Suppressor macrophage treated with lipopolysaccharide for 1 hour (primary cell): ENCODE results near the gene NTPCR.

Experiments used
- DNase-seq, 3 donors: peaks; one replicate each; pipeline ENCODE4 v3.0.0-alpha.2; 2020 to 2022

NTPCR gene

DNA sequence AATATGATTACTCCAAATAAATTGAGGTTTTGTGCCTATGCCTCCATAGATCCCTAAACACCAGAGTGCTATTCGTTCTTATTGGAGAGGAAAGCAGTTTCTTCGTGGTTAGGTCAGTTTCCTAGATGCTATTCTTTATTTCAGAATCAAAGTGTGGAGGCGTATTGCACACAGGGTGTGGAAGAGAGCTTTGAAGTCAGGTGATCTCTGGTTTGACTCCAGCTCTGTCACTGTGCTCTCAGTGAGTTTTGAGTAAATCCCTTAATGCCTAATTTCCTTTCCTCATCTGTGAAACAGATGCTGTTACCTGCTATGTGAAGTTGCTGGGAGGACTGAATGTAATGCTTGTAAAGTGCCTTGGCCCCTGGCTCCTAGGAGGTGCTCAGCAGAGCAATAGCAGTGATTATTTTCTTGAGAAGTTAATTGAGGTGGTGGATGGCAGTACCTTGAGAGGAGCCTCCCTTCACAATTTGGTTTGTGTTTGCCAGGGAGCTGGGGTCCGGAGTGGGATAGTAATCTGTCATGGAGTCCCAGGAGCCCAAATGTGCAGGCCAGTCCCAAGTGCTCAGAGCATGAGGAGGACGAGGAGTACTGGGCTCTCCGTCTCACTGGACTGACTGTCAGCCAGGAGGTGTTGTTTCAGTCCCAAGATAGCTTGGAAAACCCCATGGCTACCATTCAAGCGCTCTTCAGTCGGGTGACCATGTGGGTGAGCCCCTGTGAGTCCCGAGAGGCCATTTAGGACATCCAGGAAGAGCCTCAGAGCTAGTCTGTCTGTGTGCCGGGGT, 14.9 kb downstream of the NTPCR start:
- DNase-seq: peak in 1 of 3 donors; percentile 24

DNA sequence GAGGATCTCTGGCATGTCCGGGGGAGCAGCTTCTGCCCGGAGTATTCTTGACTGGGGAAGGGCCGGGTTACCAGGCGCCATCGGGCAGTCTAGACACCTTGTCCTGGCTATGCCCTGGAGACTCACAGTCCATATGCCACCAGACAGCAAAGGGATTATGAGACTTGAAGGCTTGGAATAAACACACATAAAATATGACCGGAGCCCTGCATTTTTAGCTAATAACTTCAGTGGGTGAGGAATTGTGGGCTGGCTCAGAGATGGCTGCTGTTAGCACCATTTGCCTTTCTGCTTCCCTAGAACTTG, 15.5 kb downstream of the NTPCR start:
- DNase-seq: no peak

DNA sequence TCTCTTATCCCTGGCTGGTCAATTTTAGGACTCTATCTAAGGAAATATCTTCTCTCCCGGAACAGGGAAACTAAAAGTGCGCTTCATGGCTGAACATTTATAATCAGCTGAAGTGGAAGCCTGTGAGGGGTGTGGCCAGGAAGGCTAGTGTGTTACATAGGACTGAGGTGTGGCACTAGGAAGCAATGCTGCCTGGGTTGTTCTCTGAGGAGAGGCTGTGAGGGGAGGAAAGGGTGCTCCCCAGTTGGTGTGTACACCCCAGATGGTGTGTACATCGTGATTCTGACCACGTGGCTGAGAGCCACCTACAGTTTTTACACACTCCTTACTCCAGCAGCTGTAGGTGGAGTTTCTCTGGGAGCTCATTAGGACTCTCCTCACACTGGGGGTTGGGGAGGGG, 16.3 kb downstream of the NTPCR start:
- DNase-seq: no peak

DNA sequence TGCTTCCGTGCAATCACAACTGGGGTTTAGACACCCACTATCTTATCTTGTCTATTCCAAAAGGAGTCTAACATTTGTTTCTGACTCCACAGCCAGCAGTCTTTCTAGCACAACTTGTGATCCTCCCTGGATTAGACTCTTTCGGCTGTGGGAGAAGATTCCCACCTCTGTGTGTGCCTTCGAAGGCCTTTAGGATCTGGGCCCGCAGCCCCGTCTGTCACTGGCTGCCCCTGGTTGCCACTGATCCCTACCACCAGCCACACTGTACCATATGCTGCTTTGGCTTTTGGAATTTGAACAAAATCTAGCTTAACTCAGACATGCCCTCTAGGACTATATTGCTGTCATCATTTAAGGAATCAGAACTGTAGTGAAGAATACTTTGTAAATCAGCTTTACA, 18.0 kb downstream of the NTPCR start:
- DNase-seq: no peak

DNA sequence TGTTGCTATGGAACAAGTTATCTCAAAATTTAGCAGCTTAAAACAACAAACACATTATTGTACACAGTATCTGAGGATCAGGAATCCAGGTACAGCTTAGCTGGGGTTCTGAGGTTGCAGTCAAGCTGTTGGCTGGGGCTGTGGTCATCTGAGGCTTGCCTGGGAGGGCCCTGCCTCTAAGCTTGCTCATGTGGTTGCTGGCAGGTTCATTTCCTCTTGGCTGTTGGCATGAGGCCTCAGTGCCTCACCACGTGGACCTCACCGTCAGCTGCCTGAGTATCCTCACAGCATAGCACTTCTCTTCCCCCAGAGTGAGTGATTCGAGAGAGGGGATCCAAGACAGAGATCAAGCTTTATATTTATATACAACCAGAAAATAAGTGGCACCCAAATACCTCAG, 18.6 kb downstream of the NTPCR start:
- peak in 2 of 3 donors; percentile 29 to 31 for DNase-seq

DNA sequence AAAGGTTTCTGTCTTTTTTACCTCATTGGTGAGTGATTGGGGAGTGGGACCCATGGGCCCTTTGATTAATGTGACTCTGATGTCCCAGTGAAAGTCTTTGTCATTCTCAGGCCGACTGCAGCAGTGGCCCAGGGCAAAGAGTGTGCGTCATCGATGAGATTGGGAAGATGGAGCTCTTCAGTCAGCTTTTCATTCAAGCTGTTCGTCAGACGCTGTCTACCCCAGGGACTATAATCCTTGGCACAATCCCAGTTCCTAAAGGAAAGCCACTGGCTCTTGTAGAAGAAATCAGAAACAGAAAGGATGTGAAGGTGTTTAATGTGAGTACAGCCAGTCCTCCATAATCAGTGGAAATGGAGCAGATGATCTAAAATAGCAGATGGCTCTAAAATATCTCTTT, 19.4 kb downstream of the NTPCR start:
- no peak for DNase-seq

DNA sequence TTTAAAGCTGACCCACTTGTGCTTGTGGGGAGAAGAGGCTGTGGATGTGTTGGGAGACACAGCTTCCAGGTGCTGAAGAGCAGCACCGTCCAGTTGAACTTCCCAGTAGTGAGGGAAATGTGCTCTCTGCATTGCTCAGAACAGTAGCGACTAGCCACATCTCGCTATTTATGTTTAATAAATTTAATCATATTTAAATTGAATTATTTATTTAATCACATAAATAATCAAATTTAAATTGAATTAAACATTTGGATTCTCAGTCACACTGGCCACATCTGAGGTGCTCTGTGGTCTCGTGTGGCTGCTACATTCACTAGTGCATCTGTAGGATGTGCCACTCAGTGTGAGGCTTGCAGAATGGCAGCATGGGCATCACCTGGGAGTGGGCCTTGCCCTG, 20.1 kb downstream of the NTPCR start:
- DNase-seq: no peak

DNA sequence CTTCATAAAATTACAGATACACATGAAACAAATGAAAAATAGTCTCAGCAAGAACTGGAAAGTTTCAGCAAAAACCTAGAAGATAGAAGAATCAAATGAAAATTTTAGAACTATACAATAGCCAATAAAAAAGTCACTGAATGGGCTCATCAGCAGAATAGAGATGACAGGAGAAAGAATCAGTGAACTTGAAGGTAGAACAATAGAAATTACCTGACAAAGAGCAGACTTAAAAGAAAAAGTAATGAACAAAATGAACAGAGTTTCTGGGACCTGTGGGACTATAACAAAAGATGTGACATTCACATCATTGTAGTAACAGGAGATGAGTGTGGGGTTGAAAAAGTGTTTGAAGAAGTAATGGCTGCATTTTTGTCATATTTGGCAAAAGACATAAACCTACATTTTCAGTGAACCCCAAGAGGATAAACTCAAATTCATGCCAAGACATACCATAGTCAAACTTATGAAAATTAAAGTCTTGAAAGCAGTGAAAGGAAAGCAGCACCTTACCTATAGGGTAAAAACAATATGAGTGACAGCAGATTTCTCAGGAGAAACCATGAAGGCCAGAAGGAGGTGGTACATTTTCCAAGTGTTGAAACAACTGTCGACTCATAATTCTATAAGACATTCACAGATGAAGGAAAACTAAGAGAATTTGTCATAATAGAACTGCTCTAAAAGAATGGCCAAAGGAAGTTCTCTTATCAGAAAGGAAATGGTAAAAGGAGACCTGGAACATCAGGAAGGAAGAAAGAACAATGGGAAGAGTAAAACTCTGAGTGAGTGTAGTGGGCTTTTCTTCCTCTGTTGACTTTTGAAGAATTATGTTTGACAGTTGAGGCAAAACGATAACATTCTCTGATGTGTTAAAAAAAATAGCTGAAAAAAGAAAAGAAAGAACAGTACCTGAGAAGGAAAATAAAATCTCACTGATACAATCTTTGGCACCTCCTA, 23.5 kb downstream of the NTPCR start:
- DNase-seq: no peak

DNA sequence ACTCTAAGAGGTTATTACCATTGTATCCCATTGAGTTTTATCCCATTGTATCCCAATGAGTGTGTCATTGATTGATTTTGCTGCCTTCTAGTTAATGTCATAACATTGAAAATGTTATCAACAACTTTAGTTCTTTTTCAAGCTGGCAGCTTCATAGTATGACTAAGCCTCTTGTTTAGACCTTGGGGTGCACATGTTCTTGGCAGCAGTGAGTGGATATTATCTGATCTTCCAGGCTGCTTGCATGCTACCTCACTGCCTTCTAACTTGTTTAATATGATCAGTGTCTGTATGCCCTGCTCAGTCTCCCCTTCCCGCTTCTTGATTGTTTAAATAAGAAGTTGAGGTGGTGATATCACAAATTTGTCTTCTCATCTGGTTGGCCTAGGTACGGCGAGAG, 24.6 kb downstream of the NTPCR start:
- no peak for DNase-seq

DNA sequence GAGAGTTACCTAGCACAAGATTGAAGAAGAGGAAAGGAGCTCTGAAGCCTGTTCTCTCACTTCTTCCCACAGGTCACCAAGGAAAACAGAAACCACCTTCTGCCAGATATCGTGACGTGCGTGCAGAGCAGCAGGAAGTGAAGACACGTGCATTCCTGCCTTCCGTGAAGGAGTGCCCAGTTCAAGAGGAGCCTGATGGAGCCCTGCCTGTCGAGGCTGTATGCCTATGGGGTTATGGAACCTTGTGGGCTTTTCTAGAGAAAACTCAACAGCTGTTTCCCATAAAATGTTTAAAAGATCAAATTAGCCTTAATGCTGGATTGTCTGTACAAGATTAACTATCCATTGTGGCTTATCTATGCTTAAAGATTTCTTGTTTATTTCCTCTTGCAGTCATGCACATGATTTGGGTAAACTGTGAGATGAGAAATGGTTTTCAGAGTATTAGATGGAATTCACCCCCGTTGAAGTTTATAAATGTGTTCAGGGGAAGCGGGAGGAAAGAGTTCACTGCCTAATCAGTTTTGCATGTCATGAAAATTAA, 27.8 kb downstream of the NTPCR start:
- peak in 2 of 3 donors; percentile 11 to 29 for DNase-seq

DNA sequence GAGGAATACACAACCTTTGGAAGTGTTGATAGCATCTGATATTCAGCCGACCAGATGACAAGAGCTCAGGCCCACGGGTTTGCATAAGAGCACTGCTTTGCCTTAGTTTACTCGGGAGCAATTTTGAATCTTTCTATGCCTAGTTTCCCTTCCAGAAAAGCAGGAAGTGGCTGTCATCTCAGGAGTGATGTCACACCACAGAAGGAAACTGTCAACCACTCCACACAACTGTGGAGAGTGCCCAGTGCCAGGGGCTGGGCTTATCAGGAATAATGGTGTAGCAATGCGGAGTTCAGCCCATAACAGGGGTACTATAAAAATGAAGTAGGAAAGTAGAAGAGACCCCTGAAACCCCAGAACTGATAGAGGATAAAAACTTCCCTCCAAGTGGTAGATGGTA, 28.4 kb downstream of the NTPCR start:
- DNase-seq: peak; percentile 43 to 53 (median 49)

DNA sequence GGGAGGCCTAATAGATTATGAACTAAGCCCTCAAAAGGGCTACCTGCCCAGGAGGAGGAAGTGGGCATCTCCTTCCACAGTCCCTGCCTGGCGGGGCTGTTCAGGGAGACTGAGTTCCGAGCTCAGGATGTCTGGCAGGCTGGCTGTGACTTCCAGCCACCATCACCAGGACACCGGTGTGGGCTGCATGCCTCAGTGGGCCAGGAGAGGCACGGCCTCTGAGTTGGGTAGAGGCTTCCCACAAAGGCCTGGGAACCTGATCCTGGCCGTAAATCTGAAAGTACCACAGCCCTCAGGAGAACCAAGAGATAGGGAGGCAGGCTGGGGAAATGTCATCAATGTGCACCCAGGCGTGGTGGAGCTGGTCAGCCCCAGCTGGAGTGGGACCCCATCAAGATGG, 29.1 kb downstream of the NTPCR start:
- no peak for DNase-seq

DNA sequence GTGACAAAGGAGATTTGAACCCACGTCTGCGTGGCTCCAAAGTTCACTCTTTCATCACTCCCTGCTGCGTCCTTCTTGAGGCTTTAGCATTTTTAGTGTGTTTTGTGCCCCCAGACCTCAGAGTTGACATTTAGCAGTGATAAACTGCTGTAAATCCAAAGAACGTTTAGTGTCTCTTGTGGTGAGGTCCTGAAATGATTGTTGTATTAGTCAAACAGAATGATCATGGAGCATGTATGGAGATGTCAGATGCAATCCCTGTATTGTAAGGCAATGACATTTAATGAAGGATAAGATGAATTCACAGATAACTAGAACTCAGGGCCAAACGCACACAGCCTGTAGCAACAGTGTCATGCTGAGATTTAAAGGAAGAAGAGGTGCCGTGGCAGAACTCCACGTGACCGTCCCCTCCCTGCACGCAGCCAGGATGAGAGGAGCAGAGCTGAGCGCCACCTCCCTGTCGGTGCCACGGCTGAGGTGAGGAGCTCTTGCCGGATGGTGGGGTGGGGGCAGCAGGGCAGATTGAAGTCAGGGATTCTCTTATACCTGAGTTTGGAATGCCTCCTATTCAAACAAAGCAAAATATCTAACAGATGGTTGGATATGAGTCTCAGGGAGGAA, 30.1 kb downstream of the NTPCR start:
- DNase-seq: no peak

DNA sequence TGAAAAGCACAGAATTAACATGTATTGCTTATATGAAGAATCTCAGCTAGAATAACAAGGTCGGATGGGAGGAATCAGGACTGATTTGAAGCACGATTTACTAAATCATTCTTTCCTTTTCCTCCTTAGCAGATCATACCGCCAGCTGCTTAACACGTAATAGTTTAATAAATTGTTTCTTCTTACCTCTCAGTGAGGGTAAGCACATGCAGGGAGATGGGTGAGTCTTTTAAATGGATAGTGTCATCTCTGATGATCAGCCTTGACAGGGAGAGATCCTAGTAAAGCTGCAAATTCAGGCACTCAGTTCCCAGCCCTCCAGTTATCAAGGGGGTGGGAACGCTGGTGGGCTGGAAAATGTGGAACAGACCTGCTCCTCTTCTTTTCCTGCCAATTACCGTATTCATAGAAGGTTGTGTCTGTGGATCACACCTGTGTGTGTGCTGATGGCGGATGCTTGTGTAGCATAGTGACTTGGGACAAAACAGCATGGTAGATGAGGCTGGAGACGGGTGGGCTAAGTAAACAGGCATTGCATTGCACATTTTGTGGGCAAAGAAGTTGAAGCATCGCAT, 30.7 kb downstream of the NTPCR start:
- no peak for DNase-seq

DNA sequence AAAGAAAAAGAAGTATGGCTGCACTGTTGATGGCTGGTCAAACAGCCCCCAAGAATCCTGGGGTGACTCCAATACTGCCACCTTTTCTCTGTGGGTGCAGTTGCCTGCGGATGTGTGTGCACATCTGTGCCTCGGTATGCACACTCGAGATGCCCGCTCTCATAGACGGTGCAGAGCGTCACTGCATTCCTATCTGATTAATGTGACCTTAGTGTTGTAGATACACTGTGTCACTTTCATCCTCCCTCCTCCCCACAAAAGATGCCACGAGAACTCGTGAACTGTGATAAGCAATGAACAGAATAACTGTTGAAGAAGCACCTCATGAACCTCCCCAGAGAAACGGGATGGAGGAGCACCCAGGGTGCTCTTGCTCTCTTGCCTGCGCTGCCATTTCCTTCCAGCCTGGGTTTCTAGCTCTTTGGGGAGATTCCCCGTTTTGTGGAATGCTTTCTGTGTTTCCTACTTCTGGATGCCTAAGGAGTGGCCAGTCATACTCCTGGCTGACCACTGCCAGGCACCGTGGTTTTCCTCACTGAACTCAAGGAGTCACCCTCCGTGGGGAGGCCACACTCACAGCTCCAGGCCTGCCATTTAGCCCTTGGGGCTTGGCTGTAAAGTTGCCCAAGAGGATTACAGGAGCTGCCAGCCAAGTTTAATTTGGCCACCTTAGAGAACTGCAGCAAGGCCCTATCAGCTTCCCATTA, 32.0 kb downstream of the NTPCR start:
- no peak for DNase-seq

DNA sequence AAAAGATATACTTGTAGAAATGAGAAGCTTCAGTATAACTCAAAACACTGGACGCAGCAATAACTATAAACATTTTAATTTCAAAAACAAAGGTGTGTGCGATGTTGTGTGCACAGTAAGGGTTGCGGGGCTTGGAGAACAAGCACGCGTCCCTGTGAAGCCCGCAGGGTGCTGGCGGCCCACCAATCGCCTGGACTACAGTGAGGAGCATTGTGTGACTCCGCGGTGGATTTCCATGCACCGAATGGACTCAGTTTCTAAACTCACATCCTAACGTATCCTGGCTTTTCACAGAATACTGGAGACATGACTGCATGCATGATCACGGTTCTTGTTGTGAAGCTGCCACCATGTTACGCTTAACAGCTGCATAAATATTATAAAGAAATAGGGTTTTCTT, 33.0 kb downstream of the NTPCR start:
- DNase-seq: no peak

DNA sequence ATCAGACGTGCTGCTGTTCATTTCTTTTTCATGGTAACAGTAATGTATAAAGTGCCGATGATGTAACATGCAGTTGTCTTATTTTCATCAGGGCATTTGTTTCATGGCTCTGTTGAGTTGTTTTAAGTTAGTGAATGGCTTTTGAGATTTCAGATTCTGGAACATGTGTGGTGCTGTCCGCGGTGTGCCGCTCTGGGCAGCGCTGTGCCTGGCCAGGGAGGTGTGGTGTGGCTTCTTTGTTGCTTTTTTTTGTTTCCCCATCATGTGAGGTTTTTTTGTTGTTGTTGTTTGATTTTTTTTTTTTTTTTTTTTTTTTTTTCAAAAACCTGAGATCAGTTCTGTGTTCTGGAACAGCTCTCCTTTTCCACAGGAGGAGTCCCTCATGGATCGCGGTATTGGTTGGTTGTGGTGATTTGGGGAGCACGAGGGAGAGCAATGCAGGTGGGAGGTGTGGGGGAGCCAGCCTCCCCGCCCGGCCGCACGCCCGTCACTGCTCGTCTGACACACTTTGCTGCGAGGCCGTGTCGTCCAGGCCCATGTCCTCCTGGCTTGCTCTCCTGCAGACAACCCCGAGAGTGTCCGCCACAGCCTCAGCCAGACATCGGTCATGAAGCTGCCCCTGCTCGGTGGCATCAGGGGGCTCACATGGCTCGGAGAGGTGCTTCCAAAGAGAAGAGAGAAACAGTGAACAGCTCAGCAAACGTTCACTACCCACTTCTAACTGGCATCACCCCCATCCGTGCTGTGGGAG, 33.6 kb downstream of the NTPCR start:
- no peak for DNase-seq

DNA sequence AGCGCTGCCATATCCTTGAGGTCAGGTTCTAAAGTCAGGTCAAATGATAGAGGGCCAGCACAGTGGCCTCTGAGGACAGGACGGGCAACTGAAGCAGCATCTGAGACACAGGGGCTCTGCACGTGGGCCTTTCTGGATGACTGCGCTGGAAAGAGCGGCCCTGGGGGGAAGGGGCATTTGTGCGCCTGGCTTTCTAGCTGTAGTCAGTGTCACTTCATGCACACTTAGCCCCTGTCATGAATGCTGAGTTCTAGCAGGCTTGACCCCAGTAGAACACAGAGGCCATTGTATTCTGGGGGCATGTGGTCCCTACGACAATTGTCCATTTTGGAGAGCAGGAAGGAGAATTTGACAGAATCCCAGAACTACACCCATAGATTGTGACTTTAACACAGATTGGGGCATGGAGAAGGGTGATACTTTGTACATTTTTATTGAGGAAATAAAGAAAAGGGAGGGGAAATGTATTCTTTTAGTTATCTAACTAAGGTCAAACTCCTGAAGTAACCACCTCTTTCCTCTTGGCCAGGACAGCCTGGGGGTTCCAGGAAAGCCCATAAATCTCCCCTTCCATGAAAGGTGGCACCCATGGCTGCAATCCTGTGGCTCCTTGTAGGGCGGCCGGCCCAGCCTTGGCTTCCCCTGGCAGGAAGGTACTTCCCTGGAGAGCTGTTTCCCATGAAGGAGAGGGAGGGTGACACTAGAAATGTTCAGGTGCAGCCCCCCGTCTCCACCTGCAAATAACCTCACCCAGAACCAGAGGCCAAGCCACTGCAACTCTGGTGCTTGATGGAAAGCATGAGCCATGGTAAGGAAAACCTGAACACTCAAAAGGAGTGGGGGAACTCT, 34.4 kb downstream of the NTPCR start:
- DNase-seq: no peak

DNA sequence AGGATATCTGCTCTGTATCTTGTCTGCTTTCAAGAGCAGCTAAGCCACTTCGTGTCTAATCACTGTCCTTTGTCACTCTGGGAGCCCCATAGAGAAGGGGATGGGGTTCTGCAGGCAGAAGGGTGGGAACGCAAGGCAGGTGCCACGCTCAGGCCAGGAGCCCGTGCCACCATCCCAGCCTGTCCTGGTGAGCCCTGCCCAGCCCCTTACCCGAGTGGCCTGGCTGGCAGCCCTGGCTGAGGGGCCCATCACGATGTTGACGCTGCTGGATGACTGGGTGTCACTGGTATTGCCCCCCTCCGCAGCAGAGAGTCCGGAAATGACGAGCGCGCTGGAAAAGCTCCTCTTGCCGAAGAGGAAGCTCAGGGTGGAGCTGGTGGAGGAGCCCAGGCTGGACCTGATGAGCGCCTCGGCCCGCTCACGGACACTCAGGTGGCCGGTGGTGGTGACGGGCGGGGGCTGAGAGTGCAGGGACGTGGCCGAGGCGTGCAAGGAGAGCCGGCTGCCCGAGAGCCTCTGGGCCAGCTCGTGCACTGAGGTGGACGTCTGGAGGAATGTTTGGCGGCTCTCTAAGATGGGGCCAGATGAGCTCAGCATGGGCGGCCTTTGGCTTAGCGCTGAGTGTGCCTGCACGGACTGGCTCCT, 35.6 kb downstream of the NTPCR start:
- no peak for DNase-seq

DNA sequence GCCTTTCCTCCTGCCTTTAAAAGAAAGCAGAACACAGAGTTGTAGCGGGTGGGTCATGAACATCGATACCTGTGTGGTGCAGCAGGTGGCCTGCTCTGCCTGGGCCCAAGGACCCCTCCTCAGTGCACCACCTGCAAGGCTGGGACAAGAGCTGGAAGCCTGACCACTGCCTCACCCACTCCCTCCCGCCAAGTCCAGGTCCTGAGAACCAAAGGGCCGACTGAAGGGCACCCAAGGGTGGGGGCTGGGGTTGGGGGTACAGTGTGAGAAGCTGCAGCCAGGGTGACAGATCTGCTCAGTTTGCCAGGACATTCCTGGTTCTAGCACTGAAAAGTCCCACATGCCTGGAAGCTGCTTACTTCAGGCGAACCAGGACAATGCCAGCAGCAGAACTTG, 36.1 kb downstream of the NTPCR start:
- no peak for DNase-seq
